T-cell (primary cell): Measurements from ENCODE around the gene RSPO1. TPM values are rescaled to one million over a fixed set of nuclear protein-coding genes. Genes with fewer than 3 reads are reported as not detected.

ENCODE experiments used
- ATAC-seq, 4 experiments: fragments of 200-7000 bp in 3 of 4; fragments of 150-1000 bp in 1 of 4; cut with Tn5 transposase; replicated peaks in 1 of 4; 1 replicate in 3 of 4; 2 replicates in 1 of 4; pipeline ENCODE4 v1.10.0; 2021; ENCODE audit warnings: moderate library complexity in 3 of 4, mild to moderate bottlenecking in 2 of 4, moderate number of reproducible peaks in 1 of 4
- CTCF ChIA-PET, 2 donors: fragments of 300-600 bp; sonication (Branson Sonifier 250); formaldehyde crosslinking; loops; one replicate each; lab custom pipeline; 2022; ENCODE audit warnings: antibody characterized with exemption in 2 of 2; lab: Charles Lee
- POLR2A ChIA-PET, 2 donors: fragments of 300-600 bp; sonication (Branson Sonifier 250); formaldehyde crosslinking; loops; one replicate each; lab custom pipeline; 2022; ENCODE audit warnings: antibody characterized with exemption in 2 of 2; lab: Charles Lee
- DNase-seq, 35 experiments: peaks; one replicate each; pipeline versions ENCODE4 v3.0.0 to v3.0.0-alpha.2; 2013 to 2023
- H3K27ac ChIP-seq: one replicate; pipeline ENCODE4 v1.5.1; 2013; ENCODE audit warnings: low read length
- H3K27me3 ChIP-seq, 2 experiments: replicated peaks in 1 of 2; 1 replicate in 1 of 2; 2 replicates in 1 of 2; pipeline versions ENCODE4 v1.6.1 to v1.7.0; 2013; ENCODE audit warnings: low read length in 1 of 2, mixed read lengths in 1 of 2; ENCODE audit not compliant: control insufficient read depth in 2 of 2, insufficient read depth in 2 of 2; ENCODE audit errors: extremely low read depth in 1 of 2
- H3K36me3 ChIP-seq, 2 donors: 1 replicate in 1 of 2; 2 replicates in 1 of 2; pipeline versions ENCODE4 v1.6.1 to v1.7.0; 2013; ENCODE audit warnings: low read length in 1 of 2; ENCODE audit not compliant: control insufficient read depth in 2 of 2, insufficient read depth in 1 of 2; ENCODE audit errors: extremely low read depth in 1 of 2
- H3K4me1 ChIP-seq, 2 experiments: 1 replicate in 1 of 2; 2 replicates in 1 of 2; pipeline versions ENCODE4 v1.6.1 to v1.7.0; 2013; ENCODE audit warnings: low read length in 2 of 2, mixed read lengths in 1 of 2; ENCODE audit not compliant: insufficient read depth in 2 of 2, control insufficient read depth in 1 of 2; ENCODE audit errors: extremely low read depth in 1 of 2
- H3K4me3 ChIP-seq, 2 donors: 1 replicate in 1 of 2; 2 replicates in 1 of 2; pipeline versions ENCODE4 v1.5.1 to v1.7.0; 2013; ENCODE audit warnings: mild to moderate bottlenecking in 2 of 2, low read length in 1 of 2, moderate library complexity in 1 of 2; ENCODE audit not compliant: control insufficient read depth in 1 of 2; ENCODE audit errors: extremely low read depth in 1 of 2
- H3K9me3 ChIP-seq: 2 replicates; pipeline ENCODE4 v1.7.0; 2013
- H3K27ac Mint-ChIP-seq, 2 donors: one replicate each; pipeline ENCODE4 v1.8.0; 2020 to 2021; ENCODE audit warnings: mild to moderate bottlenecking in 2 of 2, mixed read lengths in 2 of 2
- H3K27me3 Mint-ChIP-seq, 2 donors: one replicate each; pipeline ENCODE4 v1.8.0; 2021 to 2022; ENCODE audit warnings: mixed read lengths in 2 of 2
- H3K36me3 Mint-ChIP-seq: one replicate; pipeline ENCODE4 v1.8.0; 2021; ENCODE audit warnings: mixed read lengths
- H3K4me1 Mint-ChIP-seq, 3 donors: one replicate each; pipeline ENCODE4 v1.8.0; 2020 to 2022; ENCODE audit warnings: mixed read lengths in 3 of 3, mild to moderate bottlenecking in 1 of 3
- H3K4me3 Mint-ChIP-seq, 3 donors: one replicate each; pipeline ENCODE4 v1.8.0; 2020 to 2022; ENCODE audit warnings: mild to moderate bottlenecking in 3 of 3, mixed read lengths in 3 of 3, moderate library complexity in 3 of 3
- H3K9me3 Mint-ChIP-seq, 3 donors: one replicate each; pipeline ENCODE4 v1.8.0; 2020 to 2022; ENCODE audit warnings: mixed read lengths in 3 of 3
- WGBS: methylation state at CpG from one replicate; pipeline ENCODE4 v1.1.5; 2013; ENCODE audit warnings: missing lambda C conversion rate; ENCODE audit not compliant: insufficient coverage; 5-methylcytosine and 5-hydroxymethylcytosine counted together
- total RNA-seq, 35 experiments: library from RNA in 6 of 35; stranded (reverse) in 6 of 35; fragments of 120-200 nt in 1 of 35; gene quantifications; one replicate each; pipeline versions ENCODE4 v1.2.1 to v1.2.4 and lab custom pipeline; 2013 to 2026

The RSPO1 gene
- total RNA-seq, 5 donors from 2014 or later (not counting 1 experiment from before 2014, with no cell fraction given): not detected

- CTCF ChIA-PET: no interaction called here
- H3K27ac ChIP-seq: no peak overlapping the region
- H3K9me3 ChIP-seq: no peaks in the 10 kb centered on the region
- Mint-ChIP-seq H3K4me1 (no peaks in the 10 kb centered on the region), H3K9me3 (no peaks in the 10 kb centered on the region), H3K27ac (no peak overlapping the region), H3K4me3 (no peak overlapping the region), H3K36me3 (no peaks in the 10 kb centered on the region), H3K27me3 (peaks cover 8 to 14% of the 10 kb centered on the region in 2 donors)
- 93% methylated on average over 2 of the region's 6 CpGs for WGBS
- H3K27me3 ChIP-seq: peaks cover 0 to 37% of the 10 kb centered on the region in 2 experiments
- H3K36me3 ChIP-seq: no peaks in the 10 kb centered on the region
- ATAC-seq (no peak), DNase-seq (no peak)
- POLR2A ChIA-PET: no interaction called here
- no peaks in the 10 kb centered on the region for H3K4me1 ChIP-seq
- H3K4me3 ChIP-seq: no peak overlapping the region
Measured at GRCh38 chr1:37658486-37658885, 23.8 kb upstream of the RSPO1 start.

DNA sequence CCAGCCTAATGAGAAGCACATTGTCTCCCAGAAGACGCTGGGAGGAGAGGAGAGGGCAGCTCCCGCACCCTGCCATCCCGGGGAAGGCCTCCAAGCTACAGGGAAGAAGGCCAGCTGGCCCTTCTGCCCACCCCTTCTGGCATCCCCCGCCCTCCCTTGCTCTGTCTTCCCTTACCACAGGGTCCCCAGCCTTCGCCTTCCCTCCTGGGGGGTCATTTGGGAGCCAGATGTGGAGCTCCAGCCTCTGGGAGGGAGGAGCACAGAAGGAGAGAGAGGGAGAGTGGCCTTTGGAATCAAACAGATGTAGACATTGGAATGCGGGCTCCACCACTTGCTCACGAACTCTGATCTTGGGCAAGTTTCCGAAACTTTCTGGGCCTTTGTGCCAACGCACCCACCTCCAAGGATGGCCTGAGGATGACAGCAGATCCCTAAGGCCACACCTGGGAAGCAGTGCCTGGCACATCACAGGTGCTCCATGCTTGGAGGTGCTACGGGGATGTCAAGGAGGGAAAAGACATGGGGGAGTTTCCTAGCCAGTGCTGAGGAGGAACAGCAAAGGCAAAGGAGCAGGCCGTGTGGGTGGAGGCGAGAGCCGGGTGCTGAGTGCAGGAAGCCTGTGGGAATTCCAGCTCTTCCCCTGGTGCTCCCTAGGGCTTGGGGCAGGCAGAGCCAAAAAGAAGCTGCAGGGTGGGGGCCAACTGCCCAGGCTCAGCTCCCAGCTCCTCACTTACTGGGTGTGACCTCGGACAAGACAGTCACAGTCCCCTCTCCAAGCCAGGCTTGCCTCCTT lies 23.1 kb upstream of the RSPO1 start:
- Mint-ChIP-seq H3K4me3 (no peak overlapping the region), H3K4me1 (no peaks in the 10 kb centered on the region), H3K36me3 (no peaks in the 10 kb centered on the region), H3K27ac (no peak overlapping the region), H3K9me3 (no peaks in the 10 kb centered on the region), H3K27me3 (peaks cover 8 to 14% of the 10 kb centered on the region in 2 donors)
- WGBS: 80% methylated on average over 7 of the region's 14 CpGs
- DNase-seq: no peak
- peaks cover 0 to 38% of the 10 kb centered on the region in 2 experiments for H3K27me3 ChIP-seq
- H3K27ac ChIP-seq: no peak overlapping the region
- no peaks in the 10 kb centered on the region for H3K9me3 ChIP-seq
- no peaks in the 10 kb centered on the region for H3K36me3 ChIP-seq
- CTCF ChIA-PET: no interaction called here
- ATAC-seq: no peak
- H3K4me1 ChIP-seq: no peaks in the 10 kb centered on the region
- POLR2A ChIA-PET: no interaction called here
- H3K4me3 ChIP-seq: no peak overlapping the region

- Mint-ChIP-seq H3K4me3 (no peak overlapping the region), H3K27ac (no peak overlapping the region), H3K27me3 (peaks cover 8 to 14% of the 10 kb centered on the region in 2 donors), H3K4me1 (no peaks in the 10 kb centered on the region), H3K36me3 (no peaks in the 10 kb centered on the region), H3K9me3 (no peaks in the 10 kb centered on the region)
- H3K4me1 ChIP-seq: no peaks in the 10 kb centered on the region
- H3K9me3 ChIP-seq: no peaks in the 10 kb centered on the region
- no peaks in the 10 kb centered on the region for H3K36me3 ChIP-seq
- no peak overlapping the region for H3K27ac ChIP-seq
- no peak overlapping the region for H3K4me3 ChIP-seq
- ATAC-seq (no peak), DNase-seq (no peak)
- peaks cover 0 to 33% of the 10 kb centered on the region in 2 experiments for H3K27me3 ChIP-seq
- 64% methylated on average over 3 of the region's 11 CpGs for whole genome bisulfite sequencing
- POLR2A ChIA-PET: no interaction called here
- CTCF ChIA-PET: no interaction called here
Measured at GRCh38 chr1:37656881-37657280, 22.2 kb upstream of the RSPO1 start.

- ATAC-seq (no peak), DNase-seq (no peak)
- Histone ChIP-seq H3K4me3 (no peak overlapping the region), H3K4me1 (no peaks in the 10 kb centered on the region), H3K27ac (no peak overlapping the region), H3K27me3 (peaks cover 0 to 32% of the 10 kb centered on the region in 2 experiments), H3K36me3 (no peaks in the 10 kb centered on the region), H3K9me3 (no peaks in the 10 kb centered on the region)
- Mint-ChIP-seq H3K36me3 (no peaks in the 10 kb centered on the region), H3K27ac (no peak overlapping the region), H3K4me1 (no peaks in the 10 kb centered on the region), H3K4me3 (no peak overlapping the region), H3K27me3 (peaks cover 8 to 14% of the 10 kb centered on the region in 2 donors), H3K9me3 (no peaks in the 10 kb centered on the region)
- ChIA-PET POLR2A (interaction anchor here in 1 of 2 donors (0.6 kb wide), 1 partner anchor 1414 kb away, joined by 3 read pairs; no protein-coding TSS in a partner anchor), CTCF (interaction anchor here in 1 of 2 donors (0.6 kb wide), 1 partner anchor 199 kb away, joined by 3 read pairs; no protein-coding TSS in a partner anchor)
- 93% methylated on average over 5 of the region's 7 CpGs for WGBS
Measured at GRCh38 chr1:37656026-37656425, 21.3 kb upstream of the RSPO1 start.

GRCh38 chr1:37655274-37655673 lies 20.6 kb upstream of the RSPO1 start:
- no peak overlapping the region for H3K27ac Mint-ChIP-seq
- POLR2A ChIA-PET: interaction anchor here in 1 of 2 donors (0.6 to 0.7 kb wide), 2 partner anchors 27 to 1414 kb away, joined by 3 to 8 read pairs; no protein-coding TSS in a partner anchor
- no peaks in the 10 kb centered on the region for H3K4me1 Mint-ChIP-seq
- H3K9me3 ChIP-seq: no peaks in the 10 kb centered on the region
- H3K4me3 ChIP-seq: no peak overlapping the region
- DNase-seq: no peak
- H3K9me3 Mint-ChIP-seq: no peaks in the 10 kb centered on the region
- peaks cover 0 to 25% of the 10 kb centered on the region in 2 experiments for H3K27me3 ChIP-seq
- no peak overlapping the region for H3K4me3 Mint-ChIP-seq
- no peaks in the 10 kb centered on the region for H3K36me3 Mint-ChIP-seq
- CTCF ChIA-PET: interaction anchor here in 1 of 2 donors (0.7 to 0.8 kb wide), 2 partner anchors 47 to 52 kb away, joined by 5 to 7 read pairs; no protein-coding TSS in a partner anchor
- no peaks in the 10 kb centered on the region for H3K4me1 ChIP-seq
- H3K27ac ChIP-seq: no peak overlapping the region
- no peaks in the 10 kb centered on the region for H3K36me3 ChIP-seq
- H3K27me3 Mint-ChIP-seq: peaks cover 5 to 13% of the 10 kb centered on the region in 2 donors
- ATAC-seq: no peak

GRCh38 chr1:37653906-37654305 lies 19.2 kb upstream of the RSPO1 start:
- 25% methylated on average over 1 of the region's 5 CpGs for WGBS
- H3K9me3 Mint-ChIP-seq: no peaks in the 10 kb centered on the region
- no peak overlapping the region for H3K27ac Mint-ChIP-seq

More at GRCh38 chr1:37653906-37654305, 19.2 kb upstream of the RSPO1 start:
- no peaks in the 10 kb centered on the region for H3K4me1 Mint-ChIP-seq
- POLR2A ChIA-PET: interaction anchor here in 1 of 2 donors (0.6 kb wide), 1 partner anchor 231 kb away, joined by 6 read pairs; no protein-coding TSS in a partner anchor
- no peak overlapping the region for H3K4me3 Mint-ChIP-seq
- no peaks in the 10 kb centered on the region for H3K36me3 ChIP-seq
- peaks cover 0 to 20% of the 10 kb centered on the region in 2 experiments for H3K27me3 ChIP-seq
- H3K36me3 Mint-ChIP-seq: no peaks in the 10 kb centered on the region
- CTCF ChIA-PET: no interaction called here
- no peaks in the 10 kb centered on the region for H3K4me1 ChIP-seq
- DNase-seq (no peak), ATAC-seq (no peak)
- H3K27me3 Mint-ChIP-seq: peaks cover 3 to 11% of the 10 kb centered on the region in 2 donors
- H3K4me3 ChIP-seq: no peak overlapping the region
- H3K9me3 ChIP-seq: no peaks in the 10 kb centered on the region
- H3K27ac ChIP-seq: no peak overlapping the region
